GM19395 (cell line): ENCODE data around the gene LSR.
"Not testable (repeated sequence)": the region's sequence is repeated elsewhere in the genome, so short reads cannot be mapped to it uniquely, and the experiment has no call there.

Experiments used
- ATAC-seq: cut with Tn5 transposase; IDR thresholded peaks from one replicate; pipeline ENCODE4 v1.9.1; 2021; ENCODE audit warnings: mild to moderate bottlenecking, moderate library complexity; ENCODE audit not compliant: unreplicated experiment

Gene LSR

GRCh38 chr19:35284153-35285094 is 35.6 kb downstream of the LSR start:
- ATAC-seq: no peak

GRCh38 chr19:35285095-35285449 is 36.3 kb downstream of the LSR start:
- no peak for ATAC-seq

DNA sequence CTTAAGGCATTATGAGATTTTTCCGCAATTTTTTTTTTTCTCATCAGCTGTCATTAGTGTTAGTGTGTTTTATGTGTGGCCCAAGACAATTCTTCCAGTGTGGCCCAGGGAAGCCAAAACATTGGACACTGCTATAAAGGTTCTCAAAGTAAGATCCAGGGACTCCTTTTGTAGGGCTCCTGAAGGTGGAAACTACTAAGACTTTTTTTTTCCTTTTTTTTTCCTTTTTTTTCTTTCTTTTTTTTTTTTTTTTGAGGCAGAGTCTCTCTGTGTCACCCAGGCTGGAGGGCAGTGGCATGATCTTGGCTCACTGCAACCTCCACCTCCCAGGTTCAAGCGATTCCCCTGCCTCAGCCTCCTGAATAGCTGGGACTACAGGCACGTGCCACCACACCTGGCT is 36.7 kb downstream of the LSR start:
- ATAC-seq: not testable (repeated sequence)

- ATAC-seq: not testable (repeated sequence)
These were observed 37.3 kb downstream of the LSR start for GRCh38 chr19:35286101-35286500.

DNA sequence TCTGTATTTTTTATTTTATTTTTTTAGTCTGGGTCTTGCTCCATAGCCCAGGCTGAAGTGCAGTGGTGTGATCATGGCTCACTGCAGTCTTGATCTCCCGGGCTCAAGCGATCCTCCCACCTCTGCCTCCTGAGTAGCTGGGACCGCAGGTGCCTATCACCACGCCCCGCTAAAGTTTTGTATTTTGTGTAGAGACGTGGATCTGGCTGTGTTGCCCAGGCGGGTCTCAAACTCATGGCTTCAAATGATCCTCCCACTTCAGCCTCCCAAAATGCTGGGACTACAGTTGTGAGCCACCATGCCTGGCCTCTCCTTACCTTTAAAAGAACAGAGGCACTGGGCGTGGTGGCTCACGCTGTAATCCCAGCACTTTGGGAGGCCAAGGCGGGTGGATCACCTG is 38.9 kb downstream of the LSR start:
- ATAC-seq: no peak

- no peak for ATAC-seq
These were observed 39.5 kb downstream of the LSR start for GRCh38 chr19:35288331-35288730.

DNA sequence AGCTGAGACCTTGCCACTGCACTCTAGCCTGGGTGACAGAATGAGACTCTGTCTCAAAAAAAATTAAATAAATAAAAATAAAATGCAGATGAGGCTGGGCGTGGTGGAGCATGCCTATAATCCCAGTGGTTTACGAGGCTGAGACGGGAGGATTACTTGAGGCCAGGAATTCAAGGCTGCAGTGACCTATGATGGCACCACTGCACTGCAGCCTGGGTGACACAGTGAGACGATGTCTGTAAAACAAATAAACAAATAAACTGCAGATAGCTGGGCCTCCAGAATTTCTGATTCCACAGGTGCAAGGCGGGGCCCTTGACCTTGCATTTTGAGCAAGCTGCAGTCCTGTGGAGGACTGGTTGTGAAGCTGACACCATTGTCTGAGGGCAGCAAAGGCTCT is 40.1 kb downstream of the LSR start:
- ATAC-seq: no peak

DNA sequence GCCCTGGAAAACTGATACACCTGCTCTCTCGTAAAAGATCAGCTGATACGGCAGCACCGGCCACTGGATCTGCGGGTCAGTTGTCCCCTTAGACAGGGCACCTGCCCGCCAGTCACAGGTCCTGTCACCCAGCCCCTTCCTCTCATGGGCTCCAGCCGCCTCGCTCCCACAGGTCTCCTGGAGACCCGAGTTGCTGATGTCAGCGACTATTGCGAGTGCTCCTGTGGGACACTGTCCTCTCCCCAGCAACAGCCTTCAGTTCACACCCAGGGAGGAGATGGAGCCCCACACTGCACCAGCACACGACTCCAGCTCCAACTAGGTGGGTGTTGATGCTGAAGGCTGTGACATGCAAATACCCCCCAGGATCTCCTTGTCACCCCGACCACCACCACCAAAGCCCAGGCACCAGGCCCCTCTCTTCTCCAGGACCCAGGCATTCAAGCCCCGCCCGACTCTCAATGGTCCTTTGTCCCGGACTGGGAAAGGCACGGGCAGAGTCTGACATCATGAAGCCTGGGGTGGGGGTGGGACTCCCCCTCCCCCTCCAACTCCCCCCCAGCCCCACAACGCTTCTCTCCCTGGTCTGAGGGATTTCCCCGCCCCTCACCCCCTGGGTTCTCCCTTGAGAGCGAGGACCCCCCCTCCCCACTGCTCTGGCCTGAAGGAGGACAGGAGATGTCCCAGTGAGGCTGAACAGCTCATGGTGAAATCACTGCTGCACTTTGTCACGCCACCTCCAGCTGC is 41.8 kb downstream of the LSR start:
- ATAC-seq: no peak

- no peak for ATAC-seq
These were observed 42.5 kb downstream of the LSR start for GRCh38 chr19:35291259-35291658.

GRCh38 chr19:35291916-35292315 is 43.1 kb downstream of the LSR start, which contains the start of gene MAG:
Gene MAG (plus strand): TSS chr19:35292161. CDS start chr19:35295409, 3,248 bp downstream.
- no peak for ATAC-seq

DNA sequence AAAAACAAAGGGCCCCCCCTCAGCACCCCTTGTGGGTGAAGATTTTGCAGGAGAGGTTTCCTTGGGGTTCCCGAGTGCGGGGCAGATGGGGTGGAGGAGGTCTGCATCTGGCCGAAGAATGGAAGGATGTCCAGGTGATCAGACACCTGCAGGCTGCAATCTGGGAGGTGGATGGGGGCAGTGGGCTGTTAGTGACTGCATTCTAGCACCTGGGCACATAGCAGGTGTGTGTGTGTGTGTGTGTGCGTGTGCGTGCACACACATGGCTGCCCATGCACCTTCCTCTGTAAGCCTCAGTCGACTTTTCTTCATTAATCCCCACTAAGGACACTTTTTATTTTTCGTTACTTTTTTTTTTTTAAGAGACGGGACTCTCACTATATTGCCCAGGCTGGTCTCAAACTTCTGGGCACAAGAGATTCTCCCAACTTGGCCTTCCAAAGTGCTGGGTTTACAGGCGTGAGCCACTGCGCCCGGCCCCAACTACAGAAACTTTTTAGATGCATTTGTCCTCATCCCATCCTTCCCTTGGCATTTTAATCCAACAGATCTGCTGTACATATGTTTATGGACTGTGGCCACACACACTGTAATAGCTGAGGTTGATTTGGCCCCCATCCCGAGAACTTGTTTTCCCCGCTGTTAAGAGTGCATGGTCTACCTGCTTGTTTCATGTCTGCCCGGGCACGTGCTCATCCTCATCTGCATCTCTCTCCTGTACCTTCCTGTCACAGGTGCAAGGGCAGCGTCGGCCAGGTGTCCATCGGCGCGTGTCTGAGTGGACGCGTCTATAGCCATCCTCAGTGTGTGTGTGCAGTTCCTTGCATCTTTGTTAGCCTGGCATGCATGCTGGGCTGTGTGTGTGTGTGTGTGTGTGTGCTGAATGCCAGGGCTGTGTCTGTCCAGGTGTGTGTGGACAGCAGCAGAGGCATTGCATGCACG is 43.9 kb downstream of the LSR start:
- no peak for ATAC-seq

DNA sequence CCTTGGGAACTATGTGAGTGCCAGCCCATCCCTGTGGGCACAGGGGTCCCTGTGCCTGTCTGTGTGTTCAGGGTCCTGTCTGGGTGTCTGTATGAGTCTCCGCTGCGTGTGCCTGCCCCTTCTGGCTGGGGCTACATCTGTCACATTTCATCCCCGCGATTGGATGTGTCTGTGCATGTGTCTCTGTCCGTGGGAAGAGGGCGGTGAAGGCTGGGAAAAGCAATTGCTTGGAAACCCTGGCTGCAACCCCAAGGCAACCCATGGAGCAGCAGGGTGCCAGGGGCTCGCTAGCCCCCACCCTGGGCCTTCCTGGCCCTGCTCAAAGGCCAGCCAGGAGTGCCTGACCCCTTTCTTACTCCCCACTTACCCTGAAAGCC is 44.5 kb downstream of the LSR start:
- ATAC-seq: no peak

DNA sequence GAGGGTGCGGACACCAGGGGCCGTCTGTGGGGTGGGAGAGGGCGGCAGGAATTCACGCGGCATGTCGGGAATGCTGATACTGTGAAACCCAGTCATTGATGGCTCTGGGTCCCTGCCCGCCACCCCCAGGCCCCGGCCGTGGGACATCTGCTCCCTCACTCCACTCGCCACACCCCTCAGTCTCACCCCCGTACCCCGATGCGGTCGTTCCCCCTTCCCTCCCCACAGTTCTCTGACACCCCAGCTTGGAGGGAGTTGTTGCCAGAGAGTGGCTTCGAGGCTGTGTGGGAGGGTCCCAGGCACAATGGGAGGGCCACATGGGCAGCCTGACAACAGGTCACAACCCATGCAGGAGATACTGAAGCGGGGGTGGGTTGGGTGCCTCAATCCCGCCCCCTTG is 45.0 kb downstream of the LSR start:
- ATAC-seq: no peak

DNA sequence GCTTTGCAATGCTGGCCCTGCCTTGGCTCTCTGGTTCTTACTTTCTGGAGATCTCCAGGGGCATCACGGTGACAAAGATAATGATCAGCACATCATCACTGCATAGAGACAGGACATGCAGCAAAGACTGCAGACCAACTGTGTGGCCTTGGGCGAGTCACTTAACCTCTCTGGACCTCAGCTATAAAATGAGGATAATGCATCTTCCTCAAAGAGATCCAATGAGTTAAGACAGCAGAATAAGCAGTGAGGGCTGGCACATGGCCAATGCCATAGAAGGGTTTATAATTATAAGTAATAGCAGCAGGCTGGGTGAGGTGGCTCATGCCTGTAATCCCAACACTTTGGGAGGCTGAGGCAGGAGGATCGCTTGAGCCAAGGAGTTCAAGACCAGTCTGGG is 45.5 kb downstream of the LSR start:
- no peak for ATAC-seq

- no peak for ATAC-seq
These were observed 46.3 kb downstream of the LSR start for GRCh38 chr19:35294859-35295791.

DNA sequence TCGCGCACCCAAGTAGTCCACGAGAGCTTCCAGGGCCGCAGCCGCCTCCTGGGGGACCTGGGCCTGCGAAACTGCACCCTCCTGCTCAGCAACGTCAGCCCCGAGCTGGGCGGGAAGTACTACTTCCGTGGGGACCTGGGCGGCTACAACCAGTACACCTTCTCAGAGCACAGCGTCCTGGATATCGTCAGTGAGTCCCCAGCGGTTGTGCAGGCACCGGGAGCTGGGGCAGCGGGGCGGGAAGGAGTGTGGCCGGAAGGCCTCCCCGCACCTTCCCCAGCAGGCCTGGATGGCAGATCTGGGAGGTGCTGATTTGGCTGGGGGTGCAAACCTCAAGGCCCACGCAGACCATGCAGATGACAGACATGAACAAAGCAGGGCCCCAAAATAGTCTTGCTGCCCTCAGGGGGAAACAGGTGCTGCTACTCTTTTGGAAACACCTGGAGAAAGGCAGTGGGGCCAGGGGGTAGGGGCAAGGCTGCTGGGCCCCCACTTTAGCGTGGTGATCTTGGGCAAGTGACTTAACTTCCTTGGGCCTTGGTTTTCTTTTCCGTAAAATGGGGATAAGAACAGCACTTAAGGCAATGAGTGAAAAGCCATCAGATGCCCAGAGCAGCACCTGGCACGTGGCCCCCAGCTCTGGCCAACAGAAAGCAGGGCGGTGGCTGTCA is 47.1 kb downstream of the LSR start:
- no peak for ATAC-seq

GRCh38 chr19:35296644-35297514 is 48.1 kb downstream of the LSR start:
- ATAC-seq: no peak

DNA sequence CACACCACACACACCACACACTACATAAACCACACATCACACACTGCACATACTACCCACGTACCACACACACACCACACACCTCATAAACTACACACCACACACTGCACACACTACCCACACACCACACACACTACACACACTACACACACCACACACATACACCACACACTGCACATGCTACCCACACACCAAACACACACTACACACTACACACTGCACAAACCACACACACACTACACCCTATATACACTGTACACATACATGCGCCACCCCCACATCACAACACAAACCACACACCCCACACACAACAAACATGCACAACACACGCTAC is 48.7 kb downstream of the LSR start:
- ATAC-seq: no peak

GRCh38 chr19:35297922-35298321 is 49.1 kb downstream of the LSR start:
- ATAC-seq: no peak
